SH-SY5Y (cell line): ENCODE measurements around the gene MRPL48.

Experiments
- GATA2 ChIP-seq: IDR thresholded peaks from 2 replicates; pipeline ENCODE4 v1.6.1; 2011; ENCODE audit warnings: mild to moderate bottlenecking, low read depth, low read length
- GATA3 ChIP-seq: IDR thresholded peaks from 2 replicates; pipeline ENCODE4 v1.6.1; 2011; ENCODE audit warnings: low read depth, mild to moderate bottlenecking, low read length, moderate library complexity

DNA sequence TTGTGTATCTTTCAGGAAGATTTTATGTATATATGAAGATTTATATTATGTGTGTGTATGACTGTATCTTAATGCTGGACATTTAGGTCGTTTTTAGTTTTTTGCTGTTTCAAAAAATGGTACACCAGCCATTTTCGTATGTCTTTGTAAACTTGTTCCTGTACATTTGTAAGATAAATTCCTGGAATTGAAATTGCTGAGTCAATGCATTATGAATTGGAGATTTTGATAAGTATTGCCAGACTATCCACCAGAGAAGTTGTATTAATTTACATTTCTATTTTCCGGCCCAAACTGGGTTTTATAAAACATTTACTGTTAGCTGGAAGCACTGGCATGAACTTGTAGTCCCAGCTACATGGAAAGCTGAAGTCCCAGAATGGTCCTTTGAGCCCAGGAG, 24.6 kb downstream of the MRPL48 start:
- TF ChIP-seq GATA2 (no peak), GATA3 (no peak)
